Measurements from ENCODE around the gene PPFIA1.

Gene PPFIA1

GRCh38 chr11:70418130-70418529, 147.6 kb downstream of the PPFIA1 start:
- no peak for DNase-seq

- DNase-seq = no peak
Measured at GRCh38 chr11:70419307-70420007, 149.0 kb downstream of the PPFIA1 start.

GRCh38 chr11:70420008-70420464, 149.5 kb downstream of the PPFIA1 start:
- DNase-seq = no peak

GRCh38 chr11:70420496-70420895, 150.0 kb downstream of the PPFIA1 start:
- no peak for DNase-seq

GRCh38 chr11:70421123-70421522, 150.6 kb downstream of the PPFIA1 start:
- no peak for DNase-seq

- no peak for DNase-seq
Measured at GRCh38 chr11:70422692-70423522, 152.4 kb downstream of the PPFIA1 start.

- peak; percentile 79 for DNase-seq
Measured at GRCh38 chr11:70423523-70424505, 153.3 kb downstream of the PPFIA1 start.

GRCh38 chr11:70424765-70425344, 154.4 kb downstream of the PPFIA1 start:
- DNase-seq = no peak

GRCh38 chr11:70427436-70427835, 156.9 kb downstream of the PPFIA1 start:
- no peak for DNase-seq

GRCh38 chr11:70428701-70429427, 158.4 kb downstream of the PPFIA1 start:
- DNase-seq = no peak

- no peak for DNase-seq
Measured at GRCh38 chr11:70429428-70429705, 158.9 kb downstream of the PPFIA1 start.

- no peak for DNase-seq
Measured at GRCh38 chr11:70429724-70430521, 159.4 kb downstream of the PPFIA1 start.

- no peak for DNase-seq
Measured at GRCh38 chr11:70430671-70431574, 160.4 kb downstream of the PPFIA1 start.

- no peak for DNase-seq
Measured at GRCh38 chr11:70431611-70432010, 161.1 kb downstream of the PPFIA1 start.

GRCh38 chr11:70432065-70432464, 161.6 kb downstream of the PPFIA1 start:
- DNase-seq = no peak

GRCh38 chr11:70432580-70432979, 162.1 kb downstream of the PPFIA1 start:
- no peak for DNase-seq

GRCh38 chr11:70433038-70433437, 162.5 kb downstream of the PPFIA1 start:
- DNase-seq = no peak

GRCh38 chr11:70433526-70433925, 163.0 kb downstream of the PPFIA1 start:
- DNase-seq = no peak

All from HCEC 1CT (cell line).